ENCODE measurements around the gene ERICH6B.
"Not testable (repeated sequence)": the region's sequence is repeated elsewhere in the genome, so short reads cannot be mapped to it uniquely, and the experiment has no call there.

ERICH6B gene

GRCh38 chr13:45654633-45655349 lies 39.3 kb upstream of the ERICH6B start:
- no peak for TF ChIP-seq CTCF (IDR thresholded peaks at IDR 0.05)
- Histone ChIP-seq H3K9me3 (peaks cover 0 to 6% (median 0%) of the 10 kb centered on the region in 3 donors), H3K27ac (no peak overlapping the region), H3K4me3 (no peak overlapping the region), H3K36me3 (no peaks in the 10 kb centered on the region), H3K4me1 (no peaks in the 10 kb centered on the region), H3K27me3 (no peaks in the 10 kb centered on the region)
- intact Hi-C loops (cut with DNase I; ENCODE audit: low total_unique reads), result no loop called here
- no peak for DNase-seq

- H3K27me3 ChIP-seq; H3K27ac ChIP-seq; H3K36me3 ChIP-seq; DNase-seq; H3K4me3 ChIP-seq; H3K4me1 ChIP-seq; intact Hi-C loops (cut with DNase I; ENCODE audit: low total_unique reads): not testable (repeated sequence)
- H3K9me3 ChIP-seq, result peaks cover 0 to 10% (median 0%) of the 10 kb centered on the region in 3 donors
These were observed 29.7 kb upstream of the ERICH6B start for GRCh38 chr13:45645263-45645662.

GRCh38 chr13:45642159-45642558 lies 26.6 kb upstream of the ERICH6B start:
- H3K27me3 ChIP-seq; H3K27ac ChIP-seq; H3K4me1 ChIP-seq; H3K36me3 ChIP-seq; DNase-seq; H3K4me3 ChIP-seq; intact Hi-C loops (cut with DNase I; ENCODE audit: low total_unique reads): not testable (repeated sequence)
- H3K9me3 ChIP-seq, result peaks cover 0 to 10% (median 0%) of the 10 kb centered on the region in 3 donors

GRCh38 chr13:45635291-45635690 lies 19.8 kb upstream of the ERICH6B start:
- H3K9me3 ChIP-seq; H3K4me3 ChIP-seq; DNase-seq; intact Hi-C loops (cut with DNase I; ENCODE audit: low total_unique reads); H3K27me3 ChIP-seq; H3K36me3 ChIP-seq; H3K27ac ChIP-seq; H3K4me1 ChIP-seq: not testable (repeated sequence)

GRCh38 chr13:45630791-45631190 lies 15.3 kb upstream of the ERICH6B start:
- Histone ChIP-seq H3K9me3 (no peaks in the 10 kb centered on the region), H3K27ac (no peak overlapping the region), H3K4me1 (no peaks in the 10 kb centered on the region), H3K27me3 (peaks cover 0 to 3% of the 10 kb centered on the region in 2 donors), H3K36me3 (no peaks in the 10 kb centered on the region), H3K4me3 (no peak overlapping the region)
- intact Hi-C loops (cut with DNase I; ENCODE audit: low total_unique reads), result no loop called here
- no peak for TF ChIP-seq CTCF (IDR thresholded peaks at IDR 0.05)
- DNase-seq, result no peak

GRCh38 chr13:45629940-45630339 lies 14.4 kb upstream of the ERICH6B start:
- no peak overlapping the region for H3K27ac ChIP-seq
- no peak for TF ChIP-seq CTCF (IDR thresholded peaks at IDR 0.05)
- H3K36me3 ChIP-seq, result no peaks in the 10 kb centered on the region
- H3K4me3 ChIP-seq, result no peak overlapping the region
- intact Hi-C loops (cut with DNase I; ENCODE audit: low total_unique reads), result no loop called here
- DNase-seq, result no peak
- H3K9me3 ChIP-seq, result no peaks in the 10 kb centered on the region
- H3K4me1 ChIP-seq, result no peaks in the 10 kb centered on the region
- H3K27me3 ChIP-seq, result peaks cover 0 to 3% of the 10 kb centered on the region in 2 donors

GRCh38 chr13:45628094-45628493 lies 12.6 kb upstream of the ERICH6B start:
- intact Hi-C loops (cut with DNase I; ENCODE audit: low total_unique reads), result no loop called here
- Histone ChIP-seq H3K27ac (no peak overlapping the region), H3K27me3 (peaks cover 0 to 3% of the 10 kb centered on the region in 2 donors), H3K9me3 (no peaks in the 10 kb centered on the region), H3K36me3 (no peaks in the 10 kb centered on the region), H3K4me1 (no peaks in the 10 kb centered on the region), H3K4me3 (no peak overlapping the region)
- TF ChIP-seq CTCF (IDR thresholded peaks at IDR 0.05), result no peak
- DNase-seq, result no peak

All from tibial artery (tissue), 4 donors.